Esophagus squamous epithelium (tissue), 5 donors: ENCODE measurements around the gene NUP50. TPM values are rescaled to one million over a fixed set of nuclear protein-coding genes. Genes with fewer than 3 reads are reported as not detected.
"Not testable (repeated sequence)": the region's sequence is repeated elsewhere in the genome, so short reads cannot be mapped to it uniquely, and the experiment has no call there.

ENCODE experiments used
- DNase-seq: peaks from one replicate; lab custom pipeline; 2025; lab: John Stamatoyannopoulos, UW
- H3K27ac ChIP-seq, 4 donors: fragments of 200-600 bp; sonication (generic); one replicate each; pipeline ENCODE4 v1.5.1; 2016 to 2019; ENCODE audit warnings: mild to moderate bottlenecking in 1 of 4
- H3K27me3 ChIP-seq, 4 donors: fragments of 200-600 bp; sonication (generic); 1 replicate in 3 of 4; 2 replicates in 1 of 4; pipeline versions ENCODE4 v1.5.1 to v1.6.0; 2017 to 2021; ENCODE audit warnings: antibody characterized with exemption in 1 of 4
- H3K36me3 ChIP-seq, 3 donors: fragments of 200-600 bp; sonication (generic); one replicate each; pipeline ENCODE4 v1.5.1; 2016 to 2019
- H3K4me1 ChIP-seq, 3 donors: fragments of 200-600 bp; sonication (generic); one replicate each; pipeline ENCODE4 v1.5.1; 2017 to 2019
- H3K4me3 ChIP-seq, 4 donors: fragments of 200-600 bp; sonication (generic); 1 replicate in 3 of 4; 2 replicates in 1 of 4; pipeline ENCODE4 v1.5.1; 2016 to 2019; ENCODE audit warnings: mild to moderate bottlenecking in 2 of 4, moderate library complexity in 1 of 4
- H3K9me3 ChIP-seq, 3 donors: fragments of 200-600 bp; sonication (generic); one replicate each; pipeline ENCODE4 v1.5.1; 2016 to 2019
- POLR2A ChIP-seq, 4 donors: fragments of 450-650 bp; IDR thresholded peaks; one replicate each; pipeline ENCODE4 v1.6.1; 2017; ENCODE audit warnings: antibody characterized with exemption in 4 of 4, mild to moderate bottlenecking in 4 of 4, moderate library complexity in 3 of 4
- WGBS, 2 donors: methylation state at CpG; one replicate each; pipeline ENCODE4 v1.1.5; 2018; 5-methylcytosine and 5-hydroxymethylcytosine counted together
- intact Hi-C: fragments of 100-400 bp; cut with DNase I; formaldehyde crosslinking; loops from one replicate; pipeline ENCODE4 v1.15.0; 2022
- total RNA-seq, 4 donors: library from RNA; depleted of rRNA; stranded (reverse); fragments of >200 nt; gene quantifications; one replicate each; pipeline ENCODE4 v1.1.0, GENCODE V29; 2016
- TF ChIP-seq, protein P1 (sequence below), 6 experiments: fragments of 450-650 bp in 4 of 6; fragments of 200-600 bp in 2 of 6; sonication (generic) in 2 of 6; IDR thresholded peaks; one replicate each; pipeline ENCODE4 v1.5.1; 2016 to 2019; ENCODE audit warnings: antibody characterized with exemption in 6 of 6, mild to moderate bottlenecking in 4 of 6, moderate library complexity in 4 of 6
- donor health status: DM: yes; HTN: yes; CAD: no.

Gene NUP50
- total RNA-seq, 4 donors from 2014 or later = 53.7 to 96.4 (median 59.9) TPM

DNA sequence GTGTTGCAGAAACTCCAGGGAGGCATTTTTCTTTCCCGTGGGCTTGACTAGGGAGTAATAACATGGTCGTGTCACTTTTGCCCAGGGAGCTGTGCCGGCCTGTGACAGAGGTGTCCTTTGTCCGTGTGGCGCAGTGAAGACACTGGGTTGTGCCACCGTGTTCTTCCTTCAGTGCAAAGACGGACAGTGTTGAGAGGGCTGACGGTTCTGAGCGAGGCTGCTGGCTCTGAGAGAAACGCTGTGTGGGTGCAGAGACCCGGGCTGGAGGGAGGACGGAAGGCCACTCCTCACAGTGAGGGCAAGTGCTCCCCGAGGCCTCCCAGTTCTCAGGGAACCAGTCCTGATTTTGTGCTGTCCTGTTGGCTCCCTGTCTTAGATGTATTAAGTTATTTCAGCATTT lies 20.2 kb downstream of the NUP50 start:
- H3K4me3 ChIP-seq = no peak overlapping the region
- no peaks in the 10 kb centered on the region for H3K27me3 ChIP-seq
- H3K9me3 ChIP-seq = no peaks in the 10 kb centered on the region
- intact Hi-C loops = no loop called here
- H3K36me3 ChIP-seq = peaks cover 17 to 97% (median 18%) of the 10 kb centered on the region in 3 donors
- no peak for DNase-seq
- WGBS, 2 donors = 82 to 93% methylated on average over 5 to 9 of the region's 13 CpGs
- no peak overlapping the region for H3K27ac ChIP-seq
- TF ChIP-seq, protein P1, sequence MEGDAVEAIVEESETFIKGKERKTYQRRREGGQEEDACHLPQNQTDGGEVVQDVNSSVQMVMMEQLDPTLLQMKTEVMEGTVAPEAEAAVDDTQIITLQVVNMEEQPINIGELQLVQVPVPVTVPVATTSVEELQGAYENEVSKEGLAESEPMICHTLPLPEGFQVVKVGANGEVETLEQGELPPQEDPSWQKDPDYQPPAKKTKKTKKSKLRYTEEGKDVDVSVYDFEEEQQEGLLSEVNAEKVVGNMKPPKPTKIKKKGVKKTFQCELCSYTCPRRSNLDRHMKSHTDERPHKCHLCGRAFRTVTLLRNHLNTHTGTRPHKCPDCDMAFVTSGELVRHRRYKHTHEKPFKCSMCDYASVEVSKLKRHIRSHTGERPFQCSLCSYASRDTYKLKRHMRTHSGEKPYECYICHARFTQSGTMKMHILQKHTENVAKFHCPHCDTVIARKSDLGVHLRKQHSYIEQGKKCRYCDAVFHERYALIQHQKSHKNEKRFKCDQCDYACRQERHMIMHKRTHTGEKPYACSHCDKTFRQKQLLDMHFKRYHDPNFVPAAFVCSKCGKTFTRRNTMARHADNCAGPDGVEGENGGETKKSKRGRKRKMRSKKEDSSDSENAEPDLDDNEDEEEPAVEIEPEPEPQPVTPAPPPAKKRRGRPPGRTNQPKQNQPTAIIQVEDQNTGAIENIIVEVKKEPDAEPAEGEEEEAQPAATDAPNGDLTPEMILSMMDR (IDR thresholded peaks at IDR 0.05) = no peak
- no peak for TF ChIP-seq POLR2A (IDR thresholded peaks at IDR 0.05)
- peaks cover 0 to 3% (median 0%) of the 10 kb centered on the region in 3 donors for H3K4me1 ChIP-seq

DNA sequence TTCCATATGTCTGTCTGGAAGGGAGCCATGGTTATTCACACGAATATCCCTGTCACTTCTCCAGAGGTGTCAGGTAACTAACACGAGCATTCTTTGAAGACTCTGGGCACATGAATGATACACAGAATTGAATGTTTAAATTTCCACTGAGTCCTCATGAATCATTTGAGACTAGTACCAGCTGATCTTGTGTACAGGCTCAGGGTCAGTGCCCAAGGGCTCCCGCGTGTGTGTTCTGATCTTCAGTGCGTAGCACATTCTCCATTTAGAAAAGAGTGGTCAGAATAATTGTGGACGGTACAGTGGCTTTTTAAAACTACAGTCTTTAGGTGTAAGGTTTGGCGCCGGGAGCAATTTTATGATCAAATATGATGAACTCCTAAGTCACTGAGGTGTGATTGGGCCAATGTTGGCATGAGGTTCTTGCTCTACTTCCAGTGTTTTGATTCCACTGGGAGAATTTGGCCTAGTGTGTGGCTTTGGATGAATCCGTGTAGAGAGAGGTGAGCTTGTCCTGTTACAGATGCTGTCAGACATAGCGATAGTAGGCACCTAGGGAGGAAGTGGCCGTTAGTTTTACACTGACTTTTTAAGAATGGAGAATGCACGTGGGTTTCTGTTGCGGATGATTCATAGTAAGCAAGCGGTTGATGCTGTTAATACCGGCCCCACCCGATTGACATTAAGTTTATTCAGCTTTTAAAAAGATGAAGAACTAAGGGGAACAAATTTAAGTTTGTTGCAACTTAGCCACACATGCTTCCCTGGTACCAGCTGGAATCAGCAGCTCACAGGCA lies 22.2 kb downstream of the NUP50 start:
- Histone ChIP-seq H3K36me3 (peaks cover 12 to 89% (median 13%) of the 10 kb centered on the region in 3 donors), H3K4me3 (no peak overlapping the region), H3K27ac (no peak overlapping the region), H3K27me3 (no peaks in the 10 kb centered on the region), H3K4me1 (no peaks in the 10 kb centered on the region), H3K9me3 (no peaks in the 10 kb centered on the region)
- TF ChIP-seq, protein P1 (IDR thresholded peaks at IDR 0.05) = no peak
- TF ChIP-seq POLR2A (IDR thresholded peaks at IDR 0.05) = no peak
- 55 to 62% methylated on average over 14 to 16 of the region's 16 CpGs for WGBS, 2 donors
- intact Hi-C loops = no loop called here
- no peak for DNase-seq

DNA sequence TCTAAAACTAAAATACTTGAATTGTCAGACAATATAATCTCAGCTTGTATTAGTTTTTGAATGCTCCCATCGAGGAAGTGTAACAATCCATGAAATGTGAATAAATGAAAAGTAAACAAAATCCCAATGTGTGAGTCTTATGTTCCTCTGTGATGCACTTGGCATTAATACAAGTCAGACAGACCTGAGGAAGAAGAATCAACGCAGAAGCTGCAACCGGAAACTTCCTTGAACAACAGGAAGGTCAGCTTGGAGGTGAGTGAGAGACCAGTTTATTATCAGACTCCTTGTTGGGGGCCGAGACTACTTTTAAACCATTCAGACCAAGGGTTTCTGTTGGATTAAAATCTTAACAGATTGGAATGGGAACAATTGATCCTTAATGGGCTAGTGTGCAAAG lies 24.2 kb downstream of the NUP50 start:
- WGBS, 2 donors = 42 to 56% methylated on average over 4 of the region's 4 CpGs
- Histone ChIP-seq H3K9me3 (no peaks in the 10 kb centered on the region), H3K27me3 (no peaks in the 10 kb centered on the region), H3K4me3 (no peak overlapping the region), H3K36me3 (peaks cover 8 to 69% (median 13%) of the 10 kb centered on the region in 3 donors), H3K4me1 (no peaks in the 10 kb centered on the region), H3K27ac (no peak overlapping the region)
- DNase-seq = no peak
- no peak for TF ChIP-seq POLR2A (IDR thresholded peaks at IDR 0.05)
- TF ChIP-seq, protein P1 (IDR thresholded peaks at IDR 0.05) = no peak
- intact Hi-C loops = no loop called here

DNA sequence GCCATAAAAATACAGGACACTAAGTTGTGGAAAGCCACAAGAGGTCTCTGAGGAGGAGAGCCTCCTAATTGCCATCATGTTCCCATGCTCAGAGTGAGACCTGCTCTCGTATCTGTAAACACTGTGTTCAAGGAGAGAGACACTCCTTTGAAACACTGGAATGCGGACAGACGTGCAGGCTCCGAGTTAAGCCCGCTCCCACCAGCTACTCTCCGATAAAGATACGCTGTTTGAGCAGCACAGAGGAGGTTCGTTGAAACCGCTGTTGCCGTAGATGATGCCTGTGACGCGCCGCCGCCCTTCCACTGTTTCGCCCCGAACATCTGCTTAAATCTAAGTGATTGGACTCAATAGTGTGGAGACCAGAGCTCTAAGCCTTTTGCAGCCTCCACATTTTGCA lies 25.1 kb downstream of the NUP50 start:
- Histone ChIP-seq H3K9me3 (no peaks in the 10 kb centered on the region), H3K4me3 (no peak overlapping the region), H3K36me3 (peaks cover 5 to 60% (median 10%) of the 10 kb centered on the region in 3 donors), H3K4me1 (no peaks in the 10 kb centered on the region), H3K27ac (no peak overlapping the region), H3K27me3 (no peaks in the 10 kb centered on the region)
- WGBS, 2 donors = 89% methylated on average over 16 of the region's 16 CpGs
- intact Hi-C loops = no loop called here
- no peak for DNase-seq
- no peak for TF ChIP-seq POLR2A (IDR thresholded peaks at IDR 0.05)
- TF ChIP-seq, protein P1 (IDR thresholded peaks at IDR 0.05) = no peak

DNA sequence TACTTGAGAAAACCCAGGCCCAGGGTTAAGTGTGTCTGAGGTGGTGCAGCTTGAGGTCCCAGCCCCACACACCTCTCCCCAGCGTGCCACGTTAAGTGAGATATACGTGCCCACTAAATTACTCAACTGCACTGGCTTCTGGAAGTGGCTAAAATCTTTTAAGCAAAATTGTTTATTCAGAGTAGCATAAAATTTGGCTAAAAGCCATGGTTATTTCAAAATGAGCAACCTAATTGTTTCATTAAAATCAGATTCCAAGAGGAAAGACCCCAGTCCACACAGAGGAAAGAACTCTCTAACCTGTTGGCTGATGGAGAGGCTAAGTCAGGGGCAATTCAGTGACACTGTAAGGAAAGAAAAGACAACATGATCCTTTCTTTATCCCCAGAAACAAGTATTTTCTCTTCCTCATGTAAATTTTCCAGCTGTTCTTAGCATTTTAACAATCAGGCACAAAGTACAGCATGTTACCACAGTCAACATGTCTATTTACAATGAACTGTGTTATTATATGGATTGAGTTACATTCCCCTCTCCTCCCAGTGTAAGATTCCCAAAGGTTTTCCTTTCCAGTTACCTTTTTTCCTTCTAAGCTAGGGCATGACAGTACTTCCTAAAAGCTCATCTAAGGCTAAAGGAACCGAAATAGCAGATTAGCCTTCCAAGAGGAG lies 26.6 kb downstream of the NUP50 start:
- intact Hi-C loops = no loop called here
- Histone ChIP-seq H3K4me1 (no peaks in the 10 kb centered on the region), H3K27me3 (no peaks in the 10 kb centered on the region), H3K4me3 (no peak overlapping the region), H3K9me3 (no peaks in the 10 kb centered on the region), H3K27ac (no peak overlapping the region), H3K36me3 (peaks cover 2 to 54% (median 8%) of the 10 kb centered on the region in 3 donors)
- WGBS, 2 donors = 53 to 76% methylated on average over 4 of the region's 4 CpGs
- no peak for DNase-seq
- TF ChIP-seq, protein P1 (IDR thresholded peaks at IDR 0.05) = no peak
- TF ChIP-seq POLR2A (IDR thresholded peaks at IDR 0.05) = no peak

DNA sequence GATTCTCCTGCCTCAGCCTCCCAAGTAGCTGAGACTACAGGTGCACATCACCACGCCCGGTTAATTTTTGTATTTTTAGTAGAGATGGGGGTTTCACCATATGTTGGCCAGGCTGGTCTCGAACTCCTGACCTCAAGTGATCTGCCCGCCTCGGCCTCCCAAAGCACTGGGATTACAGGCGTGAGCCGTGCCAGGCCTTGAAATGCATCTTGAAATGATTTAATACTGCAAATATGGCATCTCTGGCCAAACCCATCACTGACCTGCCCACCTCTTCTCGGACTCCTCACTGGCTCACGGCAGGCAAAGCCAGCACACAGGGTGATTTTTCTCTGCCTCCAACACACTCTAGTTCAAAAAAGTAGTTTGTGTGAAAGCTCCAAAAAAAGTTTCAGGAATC lies 28.0 kb downstream of the NUP50 start:
- H3K4me1 ChIP-seq, H3K27ac ChIP-seq, H3K27me3 ChIP-seq, DNase-seq, H3K4me3 ChIP-seq, intact Hi-C loops, H3K9me3 ChIP-seq: not testable (repeated sequence)
- H3K36me3 ChIP-seq = peaks cover 4 to 54% (median 19%) of the 10 kb centered on the region in 3 donors
- 78 to 85% methylated on average over 5 to 9 of the region's 9 CpGs for WGBS, 2 donors
